Bronchial epithelial cell (primary cell): ENCODE measurements around the gene SLC6A3. TPM values are rescaled to one million over a fixed set of nuclear protein-coding genes. Genes with fewer than 3 reads are reported as not detected.

ENCODE experiments used
- DNase-seq: peaks from one replicate; pipeline ENCODE4 v3.0.0-alpha.2; 2010; ENCODE audit warnings: low read depth
- FAIRE-seq: peaks from 2 replicates; lab custom pipeline; 2011; peaks lifted over from hg19 to GRCh38; lab: Jason Lieb, UNC
- H3K27me3 ChIP-seq: 2 replicates; pipeline ENCODE4 v1.5.1; 2011; ENCODE audit warnings: low read length; ENCODE audit not compliant: control insufficient read depth, insufficient read depth
- H3K36me3 ChIP-seq: 2 replicates; pipeline ENCODE4 v1.5.1; 2011; ENCODE audit warnings: low read length; ENCODE audit not compliant: control insufficient read depth, insufficient read depth
- H3K4me3 ChIP-seq: 2 replicates; pipeline ENCODE4 v1.5.1; 2011; ENCODE audit warnings: mild to moderate bottlenecking, low read depth, low read length, control low read depth
- CTCF ChIP-seq: IDR thresholded peaks from 2 replicates; pipeline ENCODE4 v1.5.1; 2011; ENCODE audit warnings: mild to moderate bottlenecking, moderate library complexity, low read length, control low read depth, inconsistent platforms; ENCODE audit not compliant: insufficient read depth, severe bottlenecking
- total RNA-seq: library from RNA; depleted of rRNA; stranded (reverse); fragments of >200 nt; gene quantifications from 2 replicates; pipeline ENCODE4 v1.2.1, GENCODE V29; 2014

Gene SLC6A3
- total RNA-seq, 1 donor from 2014 or later, result not detected

- no peaks in the 10 kb centered on the region for H3K36me3 ChIP-seq
- TF ChIP-seq CTCF, result no peak
- H3K4me3 ChIP-seq, result no peak overlapping the region
- no peaks in the 10 kb centered on the region for H3K27me3 ChIP-seq
- DNase-seq, result no peak
- FAIRE-seq, result no peak
Measured at GRCh38 chr5:1349246-1349645, 96.0 kb downstream of the SLC6A3 start.

GRCh38 chr5:1348986-1349245 is 96.3 kb downstream of the SLC6A3 start:
- Histone ChIP-seq H3K27me3 (no peaks in the 10 kb centered on the region), H3K4me3 (no peak overlapping the region), H3K36me3 (no peaks in the 10 kb centered on the region)
- FAIRE-seq (no peak), DNase-seq (no peak)
- no peak for TF ChIP-seq CTCF

GRCh38 chr5:1347571-1347970 is 97.7 kb downstream of the SLC6A3 start:
- peaks cover 5% of the 10 kb centered on the region for H3K36me3 ChIP-seq
- no peak for TF ChIP-seq CTCF
- DNase-seq (no peak), FAIRE-seq (no peak)
- no peaks in the 10 kb centered on the region for H3K27me3 ChIP-seq
- no peak overlapping the region for H3K4me3 ChIP-seq

- FAIRE-seq, result no peak
- Histone ChIP-seq H3K4me3 (no peak overlapping the region), H3K36me3 (peaks cover 10% of the 10 kb centered on the region), H3K27me3 (no peaks in the 10 kb centered on the region)
- no peak for DNase-seq
- TF ChIP-seq CTCF, result no peak
Measured at GRCh38 chr5:1346627-1347440, 98.4 kb downstream of the SLC6A3 start.

- Histone ChIP-seq H3K4me3 (peak overlapping the region; percentile 90), H3K36me3 (peaks cover 15% of the 10 kb centered on the region), H3K27me3 (no peaks in the 10 kb centered on the region)
- no peak for TF ChIP-seq CTCF
- no peak for FAIRE-seq
- DNase-seq, result no peak
Measured at GRCh38 chr5:1345876-1346626, 99.2 kb downstream of the SLC6A3 start.
